Heart left ventricle (tissue), 13 donors: Measurements from ENCODE around the gene CELF2.

Experiments used
- CTCF ChIP-seq, 12 donors: fragments of 200-600 bp; sonication (generic) in 4 of 12; IDR thresholded peaks; one replicate each; pipeline versions ENCODE4 v1.5.0 to v1.8.0; 2018 to 2022; ENCODE audit warnings: antibody characterized with exemption in 12 of 12, mild to moderate bottlenecking in 5 of 12
- POLR2A ChIP-seq, 2 donors: fragments of 450-650 bp; IDR thresholded peaks; one replicate each; pipeline ENCODE4 v1.6.1; 2017; ENCODE audit warnings: antibody characterized with exemption in 2 of 2, mild to moderate bottlenecking in 2 of 2, moderate library complexity in 2 of 2
- donor health status: ischemic (EF 13 %, LVEDD 7.1; RV severe dilation, severe dysfunction).
- donor health status: DM: no; HTN: yes; CAD: no.
- donor health status: DM: no; HTN: no; CAD: no.
- donor health status: ischemic (EF 25% LVEDD 6.9; RV normal size, moderate dysfunction).
- donor health status: ischemic (EF 25% LVEDD 5.7; RV mildly dilated, moderate dysfunction).
- donor health status: ischemic (EF 35%, LVEDD 5.7; RV mildly dilated, moderate dysfunction).
- donor health status: nonischemic (EF 11% LVEDD 7.7; RV severe dilation, severe dysfunction).
- donor health status: DM: yes; HTN: yes; CAD: no.
- donor health status: PGD.
- donor health status: ischemic (EF 29% LVEDD 5.4; RV normal size, mild dysfunction).
- donor health status: nonischemic (EF 23%, LVEDD 6.1; RV moderate dilation, normal function).

DNA sequence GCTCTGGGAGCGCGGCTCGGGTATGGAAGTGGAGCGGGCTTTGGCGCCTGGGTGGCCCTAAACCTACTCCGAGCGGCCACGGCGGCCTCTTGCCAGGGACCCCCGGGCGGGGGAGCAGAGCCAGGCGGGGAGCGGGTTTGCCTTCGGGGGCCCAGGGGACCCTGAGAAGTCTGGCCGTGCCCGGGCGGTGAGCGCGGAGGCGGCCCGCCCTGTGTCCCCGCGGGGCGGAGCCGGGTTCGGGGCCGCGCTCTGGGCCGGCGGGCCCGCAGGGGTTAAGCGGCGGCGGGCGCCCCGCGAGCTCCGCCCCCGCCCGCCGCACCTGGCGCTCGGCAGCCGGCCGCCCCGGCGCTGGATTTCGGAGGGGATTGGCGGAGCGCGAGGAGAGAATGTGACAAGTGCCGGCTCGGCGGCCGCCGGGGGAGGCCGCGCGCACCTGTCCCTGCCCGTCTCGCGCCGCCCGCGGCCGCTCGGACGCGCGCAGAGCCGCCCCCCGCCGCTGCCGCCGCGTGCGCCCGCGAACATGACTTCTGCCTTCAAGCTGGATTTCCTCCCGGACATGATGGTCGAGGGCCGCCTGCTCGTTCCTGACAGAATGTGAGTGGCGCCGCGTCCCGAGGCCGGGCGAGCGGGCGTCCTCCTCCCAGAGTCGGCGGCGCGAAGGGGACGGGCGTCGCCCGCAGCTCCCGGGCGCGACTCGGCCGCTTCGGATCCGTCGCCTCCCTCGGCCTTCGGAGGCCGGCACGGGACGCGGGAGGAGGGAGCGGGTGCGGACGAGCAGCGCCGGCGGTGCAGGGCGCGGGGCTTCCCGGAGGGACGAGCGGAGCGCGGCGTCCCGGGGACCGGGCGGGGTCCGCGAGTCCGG is at the start of gene CELF2:
- no peak for TF ChIP-seq CTCF (IDR thresholded peaks at IDR 0.05)
- TF ChIP-seq POLR2A (IDR thresholded peaks at IDR 0.05), result peak in 1 of 2 donors; percentile 15
